H1 (cell line): ENCODE measurements around the gene SYPL1. TPM values are rescaled to one million over a fixed set of nuclear protein-coding genes. Genes with fewer than 3 reads are reported as not detected.
A peak's percentile ranks its signal among the peaks of the same experiment; 100 is the strongest.

ENCODE experiments used
- CTCF ChIA-PET: fragments of 300-600 bp; sonication (Branson Sonifier 250); formaldehyde crosslinking; loops from one replicate; lab custom pipeline; 2021; ENCODE audit not compliant: partially characterized antibody; lab: Charles Lee
- POLR2A ChIA-PET: fragments of 300-600 bp; sonication (Branson Sonifier 250); formaldehyde crosslinking; loops from one replicate; lab custom pipeline; 2021; ENCODE audit warnings: inconsistent platforms; ENCODE audit not compliant: partially characterized antibody; lab: Charles Lee
- DNase-seq, 2 experiments: peaks; one replicate each; pipeline versions ENCODE4 v3.0.0 to v3.0.0-alpha.2; 2010 to 2022; ENCODE audit warnings: low spot score in 2 of 2, low read depth in 1 of 2, mixed read lengths in 1 of 2
- FAIRE-seq: peaks from 2 replicates; lab custom pipeline; 2011; peaks lifted over from hg19 to GRCh38; lab: Jason Lieb, UNC
- H2AFZ ChIP-seq: 2 replicates; pipeline ENCODE4 v1.8.1; 2012; ENCODE audit warnings: low read length, inconsistent platforms
- H2AK5ac ChIP-seq: 2 replicates; pipeline ENCODE4 v1.6.1; 2013; ENCODE audit warnings: low read depth, low read length
- H2BK120ac ChIP-seq: replicated peaks from 2 replicates; pipeline ENCODE3; 2013; ENCODE audit warnings: low read depth, low read length, inconsistent platforms
- H2BK12ac ChIP-seq: 2 replicates; pipeline ENCODE4 v1.6.1; 2013; ENCODE audit warnings: low read depth, low read length
- H2BK15ac ChIP-seq: 2 replicates; pipeline ENCODE4 v1.6.1; 2013; ENCODE audit warnings: low read length
- H2BK20ac ChIP-seq: 2 replicates; pipeline ENCODE4 v1.6.1; 2013; ENCODE audit warnings: low read length
- H2BK5ac ChIP-seq: 2 replicates; pipeline ENCODE4 v1.6.1; 2013; ENCODE audit warnings: low read depth, low read length
- H3K14ac ChIP-seq: 2 replicates; pipeline ENCODE4 v1.6.1; 2013; ENCODE audit warnings: inconsistent platforms; ENCODE audit not compliant: insufficient read length
- H3K18ac ChIP-seq: 2 replicates; pipeline ENCODE4 v1.6.1; 2013; ENCODE audit warnings: low read length; ENCODE audit errors: extremely low read depth
- H3K23ac ChIP-seq: 2 replicates; pipeline ENCODE4 v1.6.1; 2013; ENCODE audit warnings: inconsistent platforms; ENCODE audit not compliant: insufficient read length
- H3K23me2 ChIP-seq: 2 replicates; pipeline ENCODE4 v1.6.1; 2013; ENCODE audit warnings: low read depth, low read length
- H3K27ac ChIP-seq: 2 replicates; pipeline ENCODE4 v1.6.1; 2011; ENCODE audit warnings: low read depth, low read length, inconsistent platforms
- H3K27me3 ChIP-seq, 4 experiments: replicated peaks in 1 of 4; 1 replicate in 1 of 4; 2 replicates in 3 of 4; pipeline versions ENCODE4 v1.6.1 to v1.8.1; 2011 to 2013; ENCODE audit warnings: low read length in 3 of 4, mild to moderate bottlenecking in 3 of 4, inconsistent platforms in 2 of 4, mixed read lengths in 2 of 4, moderate library complexity in 1 of 4; ENCODE audit not compliant: control insufficient read depth in 3 of 4, insufficient read depth in 3 of 4; ENCODE audit errors: extremely low read depth in 1 of 4
- H3K36me3 ChIP-seq, 4 experiments: 2 replicates each; pipeline versions ENCODE4 v1.6.1 to v1.8.1; 2011 to 2013; ENCODE audit warnings: mild to moderate bottlenecking in 4 of 4, low read length in 3 of 4, moderate library complexity in 2 of 4, control low read depth in 1 of 4, inconsistent platforms in 1 of 4; ENCODE audit not compliant: insufficient read depth in 4 of 4, control insufficient read depth in 2 of 4
- H3K4ac ChIP-seq: replicated peaks from 2 replicates; pipeline ENCODE3; 2013; ENCODE audit warnings: low read length, low read depth, mixed read lengths, inconsistent platforms; ENCODE audit not compliant: insufficient read length
- H3K4me1 ChIP-seq, 4 experiments: replicated peaks in 1 of 4; 1 replicate in 1 of 4; 2 replicates in 3 of 4; pipeline versions ENCODE4 v1.6.1 to v1.8.1; 2011 to 2013; ENCODE audit warnings: low read length in 3 of 4, inconsistent platforms in 2 of 4, mixed read lengths in 1 of 4; ENCODE audit not compliant: insufficient read depth in 4 of 4, control insufficient read depth in 3 of 4
- H3K4me2 ChIP-seq, 2 experiments: 2 replicates each; pipeline versions ENCODE4 v1.6.1 to v1.8.1; 2011 to 2013; ENCODE audit warnings: low read depth in 2 of 2, low read length in 2 of 2, control low read depth in 1 of 2, inconsistent platforms in 1 of 2, mild to moderate bottlenecking in 1 of 2; ENCODE audit not compliant: insufficient read depth in 1 of 2
- H3K4me3 ChIP-seq, 4 experiments: fragments of 200-600, 300-600 bp in 1 of 4; sonication (generic), shearing (Covaris generic), sonication (Bioruptor Twin) in 1 of 4; 2 replicates each; pipeline versions ENCODE4 v1.5.1 to v1.8.1; 2011 to 2016; ENCODE audit warnings: low read length in 4 of 4, low read depth in 3 of 4, control low read depth in 2 of 4, inconsistent platforms in 2 of 4, mild to moderate bottlenecking in 2 of 4, mixed read lengths in 1 of 4, moderate library complexity in 1 of 4; ENCODE audit not compliant: insufficient read depth in 2 of 4; ENCODE audit errors: extremely low read depth in 1 of 4
- H3K56ac ChIP-seq: replicated peaks from 2 replicates; pipeline ENCODE3; 2013; ENCODE audit warnings: low read depth, mild to moderate bottlenecking, mixed read lengths, low read length, inconsistent platforms; ENCODE audit not compliant: insufficient read length
- H3K79me1 ChIP-seq: 2 replicates; pipeline ENCODE4 v1.6.1; 2013; ENCODE audit warnings: low read depth, low read length, control low read depth
- H3K79me2 ChIP-seq, 2 experiments: 2 replicates each; pipeline versions ENCODE4 v1.6.1 to v1.8.1; 2012 to 2013; ENCODE audit warnings: low read length in 2 of 2, mild to moderate bottlenecking in 2 of 2, inconsistent platforms in 1 of 2; ENCODE audit not compliant: insufficient read depth in 2 of 2, control insufficient read depth in 1 of 2
- H3K9ac ChIP-seq, 4 experiments: replicated peaks in 1 of 4; 1 replicate in 1 of 4; 2 replicates in 3 of 4; pipeline versions ENCODE4 v1.6.1 to v1.8.1; 2011 to 2013; ENCODE audit warnings: low read depth in 3 of 4, low read length in 3 of 4, control low read depth in 2 of 4, mild to moderate bottlenecking in 2 of 4, moderate library complexity in 2 of 4, inconsistent platforms in 1 of 4; ENCODE audit errors: extremely low read depth in 1 of 4
- H3K9me3 ChIP-seq, 2 experiments: 2 replicates each; pipeline versions ENCODE4 v1.6.1 to v1.8.1; 2012 to 2013; ENCODE audit warnings: mild to moderate bottlenecking in 2 of 2, moderate library complexity in 2 of 2, control low read depth in 1 of 2, inconsistent platforms in 1 of 2, low read depth in 1 of 2, low read length in 1 of 2, mixed read lengths in 1 of 2; ENCODE audit not compliant: insufficient read depth in 2 of 2
- H4K20me1 ChIP-seq, 2 experiments: replicated peaks in 1 of 2; 2 replicates each; pipeline versions ENCODE3 to v1.8.1; 2011 to 2013; ENCODE audit warnings: inconsistent platforms in 2 of 2, low read length in 2 of 2, mild to moderate bottlenecking in 1 of 2; ENCODE audit not compliant: insufficient read depth in 2 of 2, control insufficient read depth in 1 of 2
- H4K5ac ChIP-seq: 2 replicates; pipeline ENCODE4 v1.6.1; 2013; ENCODE audit warnings: low read length, low read depth, mixed read lengths, inconsistent platforms; ENCODE audit not compliant: insufficient read length
- H4K8ac ChIP-seq: 2 replicates; pipeline ENCODE4 v1.8.0; 2013; ENCODE audit warnings: mild to moderate bottlenecking, moderate library complexity, low read length, inconsistent platforms; ENCODE audit not compliant: insufficient read depth; ENCODE audit errors: extremely low read depth
- H4K91ac ChIP-seq: replicated peaks from 2 replicates; pipeline ENCODE3; 2013; ENCODE audit warnings: low read length, mixed read lengths, inconsistent platforms; ENCODE audit not compliant: insufficient read length
- ASH2L ChIP-seq: fragments of 200-600, 300-600 bp; sonication (generic); IDR thresholded peaks from one replicate; pipeline ENCODE4 v1.7.1; 2017; ENCODE audit warnings: low read length
- CHD1 ChIP-seq: IDR thresholded peaks from 2 replicates; pipeline ENCODE4 v1.6.1; 2012; ENCODE audit warnings: low read depth, low read length, improper control_type of control experiment
- FOSL1 ChIP-seq: IDR thresholded peaks from 2 replicates; pipeline ENCODE4 v1.6.1; 2011; ENCODE audit warnings: mild to moderate bottlenecking, low read depth, low read length, moderate library complexity; ENCODE audit not compliant: insufficient read depth
- HDAC6 ChIP-seq: IDR thresholded peaks from one replicate; pipeline ENCODE4 v1.7.1; 2012; ENCODE audit warnings: low read depth, mild to moderate bottlenecking, inconsistent platforms, low read length, moderate library complexity
- KDM4A ChIP-seq: IDR thresholded peaks from one replicate; pipeline ENCODE4 v1.7.1; 2012; ENCODE audit warnings: low read depth, mild to moderate bottlenecking, moderate library complexity, low read length, inconsistent platforms; ENCODE audit not compliant: severe bottlenecking
- TAF7 ChIP-seq: optimal IDR thresholded peaks from 2 replicates; pipeline ENCODE3; 2011; ENCODE audit warnings: low read depth, mild to moderate bottlenecking, inconsistent platforms, low read length, moderate library complexity, borderline replicate concordance
- WGBS, 2 experiments: shearing (Covaris generic) in 1 of 2; methylation state at CpG; one replicate each; pipeline versions ENCODE4 v1.1.6 to v1.1.7; 2013 to 2015; ENCODE audit warnings: low lambda C conversion rate in 2 of 2, mixed read lengths in 2 of 2, inconsistent platforms in 1 of 2, low coverage in 1 of 2, missing lambda C conversion rate in 1 of 2; ENCODE audit not compliant: insufficient replicate concordance in 2 of 2, insufficient coverage in 1 of 2, insufficient read length in 1 of 2; ENCODE audit errors: extremely low coverage in 1 of 2, missing lambda C conversion rate in 1 of 2; 5-methylcytosine and 5-hydroxymethylcytosine counted together
- polyA plus RNA-seq, 7 experiments: library from polyadenylated mRNA; depleted of rRNA in 3 of 7; stranded (reverse) in 5 of 7; unstranded in 2 of 7; fragments of >200 nt in 5 of 7; fragments of 200-250 nt in 2 of 7; gene quantifications; 1 replicate in 5 of 7; 2 replicates in 1 of 7; 4 replicates in 1 of 7; pipeline versions ENCODE4 v1.2.1 to v1.2.3, GENCODE V29; 2011 to 2013; ENCODE audit warnings: missing spikeins in 2 of 7, mixed read lengths in 2 of 7
- total RNA-seq: library from RNA; stranded (reverse); fragmentation: NEBNext Ultra II Directional; extraction: Animal tissue kit (Norgen Biotek cat#: 25700); gene quantifications from 2 replicates; pipeline ENCODE4 v1.2.1, GENCODE V29; 2021
- TF ChIP-seq, protein P1 (sequence below), 3 experiments: IDR thresholded peaks; 1 replicate in 2 of 3; 2 replicates in 1 of 3; pipeline versions ENCODE4 v1.5.1 to v1.6.1; 2011; ENCODE audit warnings: low read length in 3 of 3, mild to moderate bottlenecking in 3 of 3, inconsistent platforms in 2 of 3, low read depth in 1 of 3, moderate library complexity in 1 of 3; ENCODE audit not compliant: insufficient read depth in 1 of 3; ENCODE audit errors: control extremely low read depth in 1 of 3

Gene SYPL1
- total and polyA plus RNA-seq, 2 of the 8 experiments (the other 6 are each of a cell fraction or from before 2014, with no cell fraction given): 44.9 to 57.7 TPM

- 92 to 100% methylated on average over 1 to 2 of the region's 2 CpGs for WGBS, 2 experiments
- TF ChIP-seq FOSL1 (no peak), HDAC6 (no peak), ASH2L (no peak), KDM4A (no peak), TAF7 (no peak), CHD1 (no peak)
- TF ChIP-seq, protein P1, sequence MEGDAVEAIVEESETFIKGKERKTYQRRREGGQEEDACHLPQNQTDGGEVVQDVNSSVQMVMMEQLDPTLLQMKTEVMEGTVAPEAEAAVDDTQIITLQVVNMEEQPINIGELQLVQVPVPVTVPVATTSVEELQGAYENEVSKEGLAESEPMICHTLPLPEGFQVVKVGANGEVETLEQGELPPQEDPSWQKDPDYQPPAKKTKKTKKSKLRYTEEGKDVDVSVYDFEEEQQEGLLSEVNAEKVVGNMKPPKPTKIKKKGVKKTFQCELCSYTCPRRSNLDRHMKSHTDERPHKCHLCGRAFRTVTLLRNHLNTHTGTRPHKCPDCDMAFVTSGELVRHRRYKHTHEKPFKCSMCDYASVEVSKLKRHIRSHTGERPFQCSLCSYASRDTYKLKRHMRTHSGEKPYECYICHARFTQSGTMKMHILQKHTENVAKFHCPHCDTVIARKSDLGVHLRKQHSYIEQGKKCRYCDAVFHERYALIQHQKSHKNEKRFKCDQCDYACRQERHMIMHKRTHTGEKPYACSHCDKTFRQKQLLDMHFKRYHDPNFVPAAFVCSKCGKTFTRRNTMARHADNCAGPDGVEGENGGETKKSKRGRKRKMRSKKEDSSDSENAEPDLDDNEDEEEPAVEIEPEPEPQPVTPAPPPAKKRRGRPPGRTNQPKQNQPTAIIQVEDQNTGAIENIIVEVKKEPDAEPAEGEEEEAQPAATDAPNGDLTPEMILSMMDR (IDR thresholded peaks at IDR 0.05; ENCODE audit: control extremely low read depth in 1 of 3, insufficient read depth in 1 of 3, low read depth in 1 of 3, low read length in 3 of 3): no peak
Observed at GRCh38 chr7:106120500-106120899, 8.4 kb upstream of the SYPL1 start.

More at GRCh38 chr7:106120500-106120899, 8.4 kb upstream of the SYPL1 start:
- Histone ChIP-seq H3K9me3 (no peaks in the 10 kb centered on the region), H3K56ac (no peak overlapping the region), H4K20me1 (no peaks in the 10 kb centered on the region), H3K27me3 (no peaks in the 10 kb centered on the region), H2AFZ (peak overlapping the region; percentile 96; the same call in 1 of the 2 replicates), H2BK120ac (no peak overlapping the region), H2BK12ac (no peak overlapping the region), H4K91ac (no peak overlapping the region), H3K79me2 (no peaks in the 10 kb centered on the region), H2BK20ac (no peak overlapping the region), H3K27ac (no peak overlapping the region), H3K18ac (no peak overlapping the region), H4K5ac (no peak overlapping the region), H3K14ac (no peak overlapping the region), H4K8ac (no peak overlapping the region), H3K23me2 (no peaks in the 10 kb centered on the region; the same call in 1 of the 2 replicates), H3K4me2 (no peak overlapping the region), H3K36me3 (no peaks in the 10 kb centered on the region), H3K9ac (no peak overlapping the region), H2AK5ac (no peak overlapping the region), H3K23ac (no peak overlapping the region), H3K4me3 (no peak overlapping the region), H2BK5ac (no peak overlapping the region), H3K4me1 (peaks cover 0 to 8% (median 0%) of the 10 kb centered on the region in 4 experiments; a peak in 2 of 7 replicates), H2BK15ac (no peak overlapping the region), H3K79me1 (no peaks in the 10 kb centered on the region), H3K4ac (no peak overlapping the region)
- FAIRE-seq (no peak), DNase-seq (no peak)
- ChIA-PET POLR2A (no interaction called here), CTCF (interaction anchor here (0.6 to 2.0 kb wide), 2 partner anchors 33 to 63 kb away, joined by 3 to 6 read pairs; no protein-coding TSS in a partner anchor)
